CD4-positive, alpha-beta T cell treated with Interleukin-10 for 1 hour (primary cell): ENCODE data around the gene CXCL17.
"Not testable (repeated sequence)": the region's sequence is repeated elsewhere in the genome, so short reads cannot be mapped to it uniquely, and the experiment has no call there.

ENCODE experiments used
- DNase-seq: peaks from one replicate; pipeline ENCODE4 v3.0.0-alpha.2; 2020

CXCL17 gene

GRCh38 chr19:42465827-42466280, 23.1 kb upstream of the CXCL17 start:
- DNase-seq = no peak

DNA sequence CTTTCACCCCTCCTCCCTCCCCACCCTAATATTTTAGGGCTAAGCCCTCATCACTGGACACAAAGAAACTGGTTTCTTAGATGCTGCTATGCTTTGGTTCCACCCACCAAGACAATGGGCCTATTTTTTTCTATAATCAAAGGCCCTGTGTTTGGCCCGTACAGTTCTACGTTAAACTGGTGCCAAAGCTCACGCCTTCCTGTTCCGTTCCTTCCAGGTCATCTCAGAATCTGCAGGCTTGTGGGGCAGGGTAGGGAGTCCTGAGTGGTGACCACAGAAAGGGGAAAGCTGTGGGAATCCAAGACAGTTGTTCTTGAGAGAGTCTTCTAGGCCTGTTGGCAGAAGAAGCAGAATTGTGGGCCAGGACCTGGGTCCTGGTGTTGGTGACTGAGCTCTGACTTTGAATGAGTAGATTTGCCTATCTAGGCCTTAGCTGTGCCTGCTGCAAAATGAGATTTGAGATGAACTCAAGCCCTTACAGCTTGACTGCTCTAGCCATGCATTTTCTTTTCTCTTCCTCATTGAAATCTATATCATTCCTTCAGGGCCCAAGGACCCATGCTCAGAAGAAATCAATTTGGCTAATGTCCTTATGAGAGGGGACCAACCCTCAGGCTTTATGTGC, 19.1 kb upstream of the CXCL17 start:
- no peak for DNase-seq

GRCh38 chr19:42461231-42461630, 18.5 kb upstream of the CXCL17 start:
- DNase-seq = not testable (repeated sequence)

DNA sequence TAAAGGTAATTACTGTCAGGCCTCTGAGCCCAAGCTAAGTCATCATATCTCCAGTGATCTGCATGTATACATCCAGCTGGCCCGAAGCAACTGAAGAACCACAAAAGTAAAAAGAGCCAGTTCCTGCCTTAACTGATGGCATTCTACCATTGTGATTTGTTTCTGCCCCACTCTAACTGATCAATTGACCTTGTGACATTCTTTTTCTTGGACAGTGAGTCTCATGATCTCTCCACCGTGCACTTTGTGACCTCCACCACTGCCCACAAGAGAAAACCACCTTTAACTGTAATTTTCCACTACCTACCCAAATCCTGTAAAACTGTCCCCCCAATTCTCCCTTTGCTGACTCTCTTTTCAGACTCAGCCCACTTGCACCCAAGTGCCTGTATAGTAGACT, 17.2 kb upstream of the CXCL17 start:
- no peak for DNase-seq

- no peak for DNase-seq
Measured at GRCh38 chr19:42455621-42456081, 12.9 kb upstream of the CXCL17 start.

GRCh38 chr19:42455086-42455485, 12.3 kb upstream of the CXCL17 start:
- DNase-seq = no peak

DNA sequence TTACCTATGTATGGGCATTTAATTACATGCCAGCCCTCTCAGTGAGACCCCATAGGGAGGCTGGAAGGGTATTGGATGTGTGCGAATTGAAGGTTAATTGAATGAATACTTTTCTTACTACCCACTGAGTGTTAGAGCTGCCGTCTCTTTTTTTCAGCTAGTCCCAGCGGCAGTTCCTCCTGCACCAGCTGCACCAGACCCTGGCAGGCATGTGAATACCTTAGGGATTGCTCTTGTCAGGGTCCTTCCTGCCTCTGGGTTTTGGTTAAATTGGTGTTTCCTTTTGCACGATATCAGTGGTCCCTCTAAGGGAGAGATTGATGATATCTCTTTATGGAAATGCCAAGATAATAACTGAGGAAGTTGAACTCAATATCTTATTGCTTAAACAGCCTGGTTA, 9.8 kb upstream of the CXCL17 start:
- no peak for DNase-seq

DNA sequence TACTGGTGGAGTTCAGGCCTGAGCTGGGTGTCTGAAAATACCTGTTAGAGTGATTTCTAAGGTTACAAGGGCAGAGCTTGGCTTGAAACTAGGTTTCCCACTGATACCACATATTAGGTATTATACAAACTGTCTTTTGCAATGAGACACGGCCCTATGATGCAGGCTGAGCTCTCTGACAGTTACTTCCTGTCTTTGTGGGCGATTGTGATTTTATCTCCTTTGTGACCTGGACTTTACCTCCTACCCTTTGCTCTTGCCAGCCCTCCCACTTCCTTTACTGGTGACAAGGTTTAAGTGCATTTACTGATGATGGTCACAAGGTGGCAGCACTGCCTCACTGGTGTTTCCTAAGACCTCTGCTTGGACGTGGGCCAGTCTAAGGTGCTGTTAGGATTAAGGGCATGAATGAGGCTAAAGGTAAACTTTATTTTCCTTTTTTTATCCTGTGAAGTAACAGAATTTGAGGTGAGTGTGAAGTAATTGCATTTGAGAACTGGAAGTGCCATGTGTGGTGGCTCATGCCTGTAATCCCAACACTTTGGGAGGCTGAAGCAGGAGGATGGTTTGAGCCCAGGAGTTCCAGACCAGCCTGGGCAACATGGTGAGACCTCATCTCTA, 7.7 kb upstream of the CXCL17 start:
- DNase-seq = peak; percentile 91

- not testable (repeated sequence) for DNase-seq
Measured at GRCh38 chr19:42448306-42448705, 5.6 kb upstream of the CXCL17 start.

GRCh38 chr19:42445948-42446347, 3.2 kb upstream of the CXCL17 start:
- no peak for DNase-seq

- DNase-seq = no peak
Measured at GRCh38 chr19:42443944-42444398, 1.2 kb upstream of the CXCL17 start.

DNA sequence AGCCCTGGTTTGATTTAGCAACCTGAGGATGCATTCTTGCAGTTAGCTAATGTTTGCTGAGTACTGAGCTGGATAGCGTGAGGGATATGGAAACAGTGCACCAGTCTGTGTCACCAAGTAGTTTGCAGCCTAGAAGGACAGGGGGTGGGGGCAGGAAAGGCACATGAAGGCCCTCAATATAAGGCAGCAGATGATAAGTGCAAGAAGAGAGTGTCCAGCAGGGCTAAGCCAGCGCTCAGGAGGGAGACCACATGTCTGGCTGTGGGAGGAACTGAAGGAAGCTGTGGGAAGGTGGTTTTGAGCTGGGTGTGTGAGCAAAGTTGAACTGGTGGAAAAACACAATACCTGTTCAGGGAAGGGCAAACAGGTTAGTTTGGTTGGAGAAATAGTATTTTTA, 1.7 kb downstream of the CXCL17 start:
- DNase-seq = peak; percentile 21

- peak; percentile 81 for DNase-seq
Measured at GRCh38 chr19:42440357-42441048, 2.2 kb downstream of the CXCL17 start.

DNA sequence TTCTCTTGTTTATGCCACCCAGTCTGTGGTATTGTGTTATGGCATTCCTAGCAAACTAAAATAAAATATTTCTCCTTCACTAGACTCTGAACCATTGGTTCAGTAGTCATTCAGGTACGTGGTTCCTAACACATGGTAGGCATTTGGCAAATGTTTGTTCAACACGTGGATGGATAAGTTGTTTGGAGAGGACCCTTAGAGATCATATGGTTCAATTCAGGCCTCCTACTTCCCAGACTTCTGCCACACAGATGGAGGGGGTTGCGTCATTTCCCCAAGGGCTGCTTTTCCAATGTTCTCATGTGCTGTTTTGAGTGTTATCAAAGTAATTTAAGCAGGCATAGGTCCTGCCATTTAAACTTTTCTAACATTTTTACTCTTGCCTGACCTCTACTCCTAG, 6.7 kb downstream of the CXCL17 start:
- DNase-seq = no peak

DNA sequence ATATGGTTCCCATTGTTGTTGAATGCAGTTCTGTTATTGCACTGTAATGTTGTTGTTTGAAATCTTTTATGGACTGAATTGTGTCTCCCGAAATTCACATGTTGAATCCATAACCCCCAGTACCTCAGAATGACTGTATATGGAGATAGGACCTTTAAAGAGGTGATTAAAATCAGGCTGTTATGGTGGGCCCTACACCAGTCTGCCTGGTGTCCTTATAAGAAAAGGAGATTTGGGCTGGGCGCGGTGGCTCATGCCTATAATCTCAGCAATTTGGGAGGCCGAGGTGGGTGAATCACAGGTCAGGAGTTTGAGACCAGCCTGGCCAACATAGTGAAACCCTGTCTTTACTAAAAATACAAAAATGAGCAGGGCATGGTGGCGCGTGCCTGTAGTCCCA, 7.4 kb downstream of the CXCL17 start:
- no peak for DNase-seq

GRCh38 chr19:42433503-42434260, 9.1 kb downstream of the CXCL17 start:
- DNase-seq = peak; percentile 77

DNA sequence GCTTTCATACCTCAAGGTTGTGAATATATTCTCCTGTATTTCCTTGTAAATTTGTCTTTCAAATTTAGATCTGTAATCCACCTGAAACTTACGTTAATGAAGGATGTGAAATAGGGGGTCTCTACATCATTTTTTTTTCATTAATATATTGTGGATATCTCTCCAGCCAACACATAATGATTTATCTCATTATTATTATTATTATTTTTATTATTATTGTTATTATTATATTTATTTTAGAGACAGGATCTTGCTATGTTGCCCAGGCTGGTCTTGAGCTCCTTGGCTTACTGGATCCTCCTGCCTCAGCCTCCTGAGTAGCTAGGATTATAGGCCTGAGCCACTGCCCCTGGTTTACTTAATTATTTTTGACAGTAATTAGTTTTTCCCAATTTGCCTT, 11.3 kb downstream of the CXCL17 start:
- no peak for DNase-seq

DNA sequence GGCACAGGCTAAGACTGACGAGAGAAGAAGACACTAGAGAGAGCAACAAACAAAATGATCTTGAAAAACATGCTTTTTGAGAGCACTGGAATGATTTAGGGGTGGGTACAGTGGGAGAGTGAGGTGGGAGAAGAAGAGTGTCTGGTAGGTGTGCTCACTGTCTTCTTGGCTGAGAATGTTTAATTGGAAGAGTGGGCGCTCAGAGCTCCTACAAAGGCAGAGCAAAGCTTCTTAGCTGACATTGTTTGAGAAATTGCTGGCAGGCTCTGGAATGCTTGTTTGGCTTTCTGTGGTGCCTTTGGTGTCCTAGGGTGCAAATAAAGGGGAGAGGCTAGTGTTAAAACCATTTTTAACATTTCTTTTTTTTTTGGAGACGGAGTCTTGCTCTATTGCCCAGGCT, 14.1 kb downstream of the CXCL17 start:
- DNase-seq = no peak

DNA sequence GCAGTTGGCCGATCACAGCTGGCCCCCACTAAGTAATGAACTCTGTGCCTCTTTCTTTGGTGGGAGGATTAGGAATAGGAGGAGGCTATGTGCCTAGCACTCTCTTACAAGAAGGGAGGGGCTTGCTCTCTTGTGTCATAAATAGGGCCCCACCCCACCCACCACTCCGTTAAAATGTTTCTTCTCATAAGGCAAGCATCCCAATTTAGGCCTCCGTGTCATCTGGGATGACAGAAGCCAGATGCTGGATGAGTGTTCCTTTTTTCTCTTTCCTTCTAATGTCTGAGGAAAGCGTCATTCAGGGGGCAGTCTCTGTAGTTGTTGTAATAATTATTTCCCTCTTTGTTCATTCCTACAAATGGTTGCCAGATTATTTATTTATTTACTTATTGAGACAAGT, 15.4 kb downstream of the CXCL17 start, which contains the start of gene LIPE:
TSS of gene LIPE (minus strand) at position 76 of the 400 bp plus-strand sequence. CDS start 239 bp downstream, outside the sequence.
- no peak for DNase-seq

DNA sequence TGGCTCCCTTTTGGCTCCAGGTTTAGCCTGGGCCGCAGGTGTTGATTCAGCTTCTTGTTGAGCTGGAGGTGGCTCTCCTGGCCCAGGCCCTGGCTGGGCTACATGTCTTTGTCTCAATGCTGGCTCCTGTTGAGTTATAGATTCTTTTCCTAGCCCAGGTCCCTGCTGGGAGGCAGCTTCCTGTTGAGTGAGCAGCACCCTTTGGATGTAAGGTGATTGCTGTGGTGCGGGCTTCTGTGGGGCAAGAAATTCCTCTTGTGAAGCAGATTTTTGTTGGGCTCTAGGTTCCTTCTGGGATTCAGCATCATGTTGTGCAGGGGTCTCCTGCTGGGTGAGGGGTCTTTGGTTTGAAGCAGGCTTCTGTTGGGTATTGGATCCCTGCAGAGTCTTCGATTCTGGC, 16.1 kb downstream of the CXCL17 start:
- DNase-seq = no peak

- no peak for DNase-seq
Measured at GRCh38 chr19:42424712-42425131, 18.0 kb downstream of the CXCL17 start.

DNA sequence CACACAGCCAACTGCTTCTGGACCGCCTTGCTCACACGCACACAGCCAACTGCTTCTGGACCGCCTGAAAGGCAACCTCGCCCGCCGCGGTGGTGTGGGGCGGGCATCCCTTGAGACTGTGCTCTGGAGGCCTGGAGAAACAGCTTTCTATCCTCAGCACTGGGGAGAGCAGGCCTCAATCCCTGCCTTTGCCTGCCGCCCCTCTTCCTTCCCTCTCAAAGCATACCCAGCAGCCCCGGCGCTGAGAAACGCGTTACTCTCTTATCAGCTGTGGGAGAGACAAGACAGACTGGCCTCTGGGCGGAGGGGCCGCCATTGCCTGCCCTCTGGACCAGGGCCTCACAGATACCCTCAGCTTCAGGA, 18.4 kb downstream of the CXCL17 start:
- no peak for DNase-seq
